Ascending aorta (tissue), 2 donors: Measurements from ENCODE around the gene BTG1. TPM values are rescaled to one million over a fixed set of nuclear protein-coding genes. Genes with fewer than 3 reads are reported as not detected.

Experiments
- DNase-seq, 2 donors: peaks; one replicate each; pipeline ENCODE4 v3.0.0-alpha.2; 2019; ENCODE audit warnings: low spot score in 2 of 2
- H3K27ac ChIP-seq, 2 donors: fragments of 200-600 bp; sonication (generic); one replicate each; pipeline ENCODE4 v1.5.1; 2016 to 2017; ENCODE audit warnings: mild to moderate bottlenecking in 1 of 2
- H3K27me3 ChIP-seq: fragments of 200-600 bp; sonication (generic); one replicate; pipeline ENCODE4 v1.5.1; 2017
- H3K36me3 ChIP-seq, 2 donors: fragments of 200-600 bp; sonication (generic); one replicate each; pipeline ENCODE4 v1.5.1; 2016
- H3K4me1 ChIP-seq, 2 donors: fragments of 200-600 bp; sonication (generic); one replicate each; pipeline ENCODE4 v1.5.1; 2016 to 2017; ENCODE audit warnings: mild to moderate bottlenecking in 1 of 2
- H3K4me3 ChIP-seq, 2 donors: fragments of 200-600 bp; sonication (generic); one replicate each; pipeline ENCODE4 v1.5.1; 2016 to 2017; ENCODE audit warnings: mild to moderate bottlenecking in 1 of 2
- H3K9me3 ChIP-seq, 2 donors: fragments of 200-600 bp; sonication (generic); one replicate each; pipeline ENCODE4 v1.5.1; 2016
- CTCF ChIP-seq, 3 experiments: fragments of 200-600 bp in 2 of 3; fragments of 450-650 bp in 1 of 3; sonication (generic) in 2 of 3; IDR thresholded peaks; one replicate each; pipeline ENCODE4 v1.5.1; 2016 to 2019; ENCODE audit warnings: antibody characterized with exemption in 3 of 3, mild to moderate bottlenecking in 1 of 3, moderate library complexity in 1 of 3
- intact Hi-C: fragments of 100-400 bp; cut with DNase I; formaldehyde crosslinking; loops from one replicate; pipeline ENCODE4 v1.15.1; 2023
- total RNA-seq: library from RNA; depleted of rRNA; stranded (reverse); fragments of >200 nt; gene quantifications from one replicate; pipeline ENCODE4 v1.1.0, GENCODE V29; 2016

BTG1 gene
- total RNA-seq, 1 donor from 2014 or later = 17.3 TPM

GRCh38 chr12:92143686-92144630 is 1.7 kb downstream of the BTG1 start:
- peak; percentile 49 to 83 for DNase-seq
- Histone ChIP-seq H3K36me3 (peaks cover 0 to 28% of the 10 kb centered on the region in 2 donors), H3K9me3 (no peaks in the 10 kb centered on the region), H3K27ac (peak overlapping the region; percentile 99 to 100), H3K4me1 (peaks cover 0 to 4% of the 10 kb centered on the region in 2 donors), H3K4me3 (peak overlapping the region; percentile 94 to 95), H3K27me3 (no peaks in the 10 kb centered on the region)
- TF ChIP-seq CTCF (IDR thresholded peaks at IDR 0.05) = peak; percentile 56 to 71 (median 63)
- intact Hi-C loops = loop anchor here (2.0 to 5.0 kb wide), 6 partner anchors 83 to 565 kb away; no protein-coding TSS in a partner anchor

DNA sequence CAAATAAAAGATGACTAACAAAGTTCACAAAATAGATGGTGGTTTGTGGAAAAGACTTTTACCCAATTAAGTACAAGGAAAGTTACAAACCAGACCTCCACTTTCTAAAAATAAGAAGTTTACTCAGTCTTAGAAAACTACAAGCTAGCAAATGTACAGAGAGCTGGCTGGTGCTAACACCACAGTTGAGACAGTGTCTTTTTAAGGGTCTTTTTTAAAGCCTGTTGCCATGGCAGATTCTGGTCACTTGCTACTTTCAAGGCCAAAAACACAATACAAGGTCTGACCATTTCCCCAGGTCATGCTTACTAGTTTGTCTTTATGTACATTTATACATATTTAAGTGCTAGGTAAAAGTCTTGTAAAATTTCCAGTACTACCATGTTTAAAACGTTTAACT is 2.4 kb downstream of the BTG1 start:
- Histone ChIP-seq H3K9me3 (no peaks in the 10 kb centered on the region), H3K36me3 (peaks cover 0 to 28% of the 10 kb centered on the region in 2 donors), H3K4me3 (peak overlapping the region; percentile 94 to 95), H3K4me1 (peaks cover 0 to 11% of the 10 kb centered on the region in 2 donors), H3K27ac (peak overlapping the region; percentile 99 to 100), H3K27me3 (no peaks in the 10 kb centered on the region)
- intact Hi-C loops = loop anchor here (5.0 kb wide), 1 partner anchor 331 kb away; no protein-coding TSS in a partner anchor
- TF ChIP-seq CTCF (IDR thresholded peaks at IDR 0.05) = no peak
- no peak for DNase-seq

- H3K4me3 ChIP-seq = peak overlapping the region; percentile 94 to 95
- H3K9me3 ChIP-seq = no peaks in the 10 kb centered on the region
- no peak for TF ChIP-seq CTCF (IDR thresholded peaks at IDR 0.05)
- H3K27me3 ChIP-seq = no peaks in the 10 kb centered on the region
- DNase-seq = no peak
- peaks cover 0 to 18% of the 10 kb centered on the region in 2 donors for H3K4me1 ChIP-seq
- H3K27ac ChIP-seq = peak overlapping the region; percentile 29 to 100
- peaks cover 0 to 28% of the 10 kb centered on the region in 2 donors for H3K36me3 ChIP-seq
- intact Hi-C loops = loop anchor here (5.0 kb wide), 1 partner anchor 330 kb away; no protein-coding TSS in a partner anchor
Observed at GRCh38 chr12:92142251-92142926, 3.3 kb downstream of the BTG1 start.

- Histone ChIP-seq H3K27ac (peak overlapping the region; percentile 29 to 51), H3K36me3 (peaks cover 0 to 28% of the 10 kb centered on the region in 2 donors), H3K27me3 (no peaks in the 10 kb centered on the region), H3K9me3 (no peaks in the 10 kb centered on the region), H3K4me1 (peaks cover 0 to 24% of the 10 kb centered on the region in 2 donors), H3K4me3 (peak overlapping the region; percentile 94 to 95)
- intact Hi-C loops = loop anchor here (5.0 kb wide), 1 partner anchor 329 kb away; no protein-coding TSS in a partner anchor
- no peak for DNase-seq
- TF ChIP-seq CTCF (IDR thresholded peaks at IDR 0.05) = no peak
Observed at GRCh38 chr12:92141591-92142121, 4.0 kb downstream of the BTG1 start.

- Histone ChIP-seq H3K4me3 (peak overlapping the region; percentile 94 to 95), H3K9me3 (no peaks in the 10 kb centered on the region), H3K36me3 (peaks cover 0 to 28% of the 10 kb centered on the region in 2 donors), H3K27me3 (no peaks in the 10 kb centered on the region), H3K4me1 (peaks cover 0 to 24% of the 10 kb centered on the region in 2 donors), H3K27ac (peak overlapping the region; percentile 8 to 51)
- no peak for DNase-seq
- no peak for TF ChIP-seq CTCF (IDR thresholded peaks at IDR 0.05)
- intact Hi-C loops = loop anchor here (5.0 kb wide), 1 partner anchor 329 kb away; no protein-coding TSS in a partner anchor
Observed at GRCh38 chr12:92140896-92141536, 4.6 kb downstream of the BTG1 start.
